Suprapubic skin (tissue), 3 donors: ENCODE measurements around the gene TRIM65.

Experiments
- POLR2A ChIP-seq, 2 donors: fragments of 450-650 bp; IDR thresholded peaks; one replicate each; pipeline ENCODE4 v1.6.1; 2017; ENCODE audit warnings: antibody characterized with exemption in 2 of 2, mild to moderate bottlenecking in 2 of 2, moderate library complexity in 2 of 2
- TF ChIP-seq, protein P1 (sequence below), 2 donors: fragments of 200-600 bp in 1 of 2; fragments of 450-650 bp in 1 of 2; sonication (generic) in 1 of 2; IDR thresholded peaks; one replicate each; pipeline ENCODE4 v1.5.1; 2016 to 2019; ENCODE audit warnings: antibody characterized with exemption in 2 of 2, mild to moderate bottlenecking in 1 of 2, moderate library complexity in 1 of 2

- TF ChIP-seq, protein P1, sequence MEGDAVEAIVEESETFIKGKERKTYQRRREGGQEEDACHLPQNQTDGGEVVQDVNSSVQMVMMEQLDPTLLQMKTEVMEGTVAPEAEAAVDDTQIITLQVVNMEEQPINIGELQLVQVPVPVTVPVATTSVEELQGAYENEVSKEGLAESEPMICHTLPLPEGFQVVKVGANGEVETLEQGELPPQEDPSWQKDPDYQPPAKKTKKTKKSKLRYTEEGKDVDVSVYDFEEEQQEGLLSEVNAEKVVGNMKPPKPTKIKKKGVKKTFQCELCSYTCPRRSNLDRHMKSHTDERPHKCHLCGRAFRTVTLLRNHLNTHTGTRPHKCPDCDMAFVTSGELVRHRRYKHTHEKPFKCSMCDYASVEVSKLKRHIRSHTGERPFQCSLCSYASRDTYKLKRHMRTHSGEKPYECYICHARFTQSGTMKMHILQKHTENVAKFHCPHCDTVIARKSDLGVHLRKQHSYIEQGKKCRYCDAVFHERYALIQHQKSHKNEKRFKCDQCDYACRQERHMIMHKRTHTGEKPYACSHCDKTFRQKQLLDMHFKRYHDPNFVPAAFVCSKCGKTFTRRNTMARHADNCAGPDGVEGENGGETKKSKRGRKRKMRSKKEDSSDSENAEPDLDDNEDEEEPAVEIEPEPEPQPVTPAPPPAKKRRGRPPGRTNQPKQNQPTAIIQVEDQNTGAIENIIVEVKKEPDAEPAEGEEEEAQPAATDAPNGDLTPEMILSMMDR (IDR thresholded peaks at IDR 0.05) = no peak
- TF ChIP-seq POLR2A (IDR thresholded peaks at IDR 0.05) = no peak
These were observed 2.0 kb upstream of the TRIM65 start for GRCh38 chr17:75898791-75899190.
